Measurements from ENCODE around the gene ZC4H2.
"Not testable (repeated sequence)": the region's sequence is repeated elsewhere in the genome, so short reads cannot be mapped to it uniquely, and the experiment has no call there.

ZC4H2 gene, protein sequence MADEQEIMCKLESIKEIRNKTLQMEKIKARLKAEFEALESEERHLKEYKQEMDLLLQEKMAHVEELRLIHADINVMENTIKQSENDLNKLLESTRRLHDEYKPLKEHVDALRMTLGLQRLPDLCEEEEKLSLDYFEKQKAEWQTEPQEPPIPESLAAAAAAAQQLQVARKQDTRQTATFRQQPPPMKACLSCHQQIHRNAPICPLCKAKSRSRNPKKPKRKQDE

DNA sequence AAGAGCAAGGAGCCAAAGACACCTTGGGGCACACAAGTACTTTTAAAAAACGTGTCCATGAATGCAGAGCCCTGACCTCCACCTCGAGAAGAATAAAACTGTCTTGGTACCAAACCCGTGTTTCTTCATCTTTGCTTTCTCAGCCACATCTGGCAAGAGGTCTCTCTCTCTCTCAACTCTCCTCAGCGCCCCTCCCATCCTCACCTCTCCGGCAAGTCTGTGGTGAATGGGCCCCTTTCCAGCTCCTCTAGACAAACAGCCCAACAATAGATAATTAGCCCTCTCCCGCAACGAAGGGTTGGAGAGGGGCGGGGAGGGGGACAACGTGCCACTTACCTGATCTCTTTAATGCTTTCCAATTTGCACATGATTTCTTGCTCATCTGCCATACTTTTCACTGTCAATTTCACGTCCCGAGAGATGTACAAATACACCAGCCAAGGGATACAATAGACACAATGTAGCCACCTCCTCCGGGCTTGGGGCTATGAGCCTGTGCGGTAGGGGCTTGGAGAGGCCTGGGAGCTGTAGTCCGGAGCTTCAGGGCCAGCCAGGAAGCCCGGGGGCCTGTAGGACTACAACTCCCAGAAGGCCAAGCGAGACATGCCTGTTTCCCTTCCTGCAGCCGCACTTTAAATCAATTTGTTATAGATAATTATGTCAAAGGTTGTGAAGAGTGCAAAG lies at the start of gene ZC4H2:
Gene ZC4H2 (minus strand): TSS at position 462 of the 684 bp plus-strand sequence. CDS start 73 bp downstream, at position 389.
- peak; percentile 74 for DNase-seq

DNA sequence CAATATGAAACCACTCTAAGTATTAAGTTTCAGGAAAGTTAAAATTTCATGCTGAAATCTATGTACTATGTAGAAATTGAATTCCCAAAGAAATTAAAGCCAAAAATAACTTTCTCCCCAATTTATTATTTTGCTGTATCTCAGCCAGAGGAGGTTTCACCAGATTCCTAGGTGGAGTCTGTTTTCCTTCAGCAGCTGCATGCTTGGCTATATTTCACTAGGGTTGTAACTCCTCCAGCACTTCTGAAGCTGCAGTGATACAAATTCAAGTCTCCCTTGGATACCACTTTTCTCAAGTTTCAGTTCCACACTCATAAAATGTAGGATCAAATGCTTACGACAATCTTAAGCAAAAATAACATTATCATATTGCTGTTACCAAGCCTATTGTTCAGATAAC lies 41.2 kb upstream of the ZC4H2 start:
- no peak for DNase-seq

DNA sequence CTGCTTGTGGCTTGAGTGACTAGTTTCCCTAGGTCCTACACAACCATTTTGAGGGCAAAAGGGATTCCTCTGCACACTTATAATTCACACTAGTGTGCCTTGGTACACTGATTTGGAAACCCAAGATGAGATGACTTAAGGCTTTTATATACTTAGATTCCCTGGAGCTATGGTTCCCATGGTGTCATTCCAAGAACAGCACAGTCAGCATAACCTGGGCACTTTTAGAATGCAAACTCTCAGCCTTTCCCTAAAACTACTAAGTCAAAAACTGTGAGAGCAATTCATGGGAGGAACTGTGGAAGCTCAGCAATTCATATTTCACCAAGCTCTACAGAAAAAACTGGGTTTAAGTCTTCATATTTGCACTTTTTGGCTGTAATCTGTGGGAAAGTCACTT lies 38.0 kb upstream of the ZC4H2 start:
- DNase-seq, result no peak

DNA sequence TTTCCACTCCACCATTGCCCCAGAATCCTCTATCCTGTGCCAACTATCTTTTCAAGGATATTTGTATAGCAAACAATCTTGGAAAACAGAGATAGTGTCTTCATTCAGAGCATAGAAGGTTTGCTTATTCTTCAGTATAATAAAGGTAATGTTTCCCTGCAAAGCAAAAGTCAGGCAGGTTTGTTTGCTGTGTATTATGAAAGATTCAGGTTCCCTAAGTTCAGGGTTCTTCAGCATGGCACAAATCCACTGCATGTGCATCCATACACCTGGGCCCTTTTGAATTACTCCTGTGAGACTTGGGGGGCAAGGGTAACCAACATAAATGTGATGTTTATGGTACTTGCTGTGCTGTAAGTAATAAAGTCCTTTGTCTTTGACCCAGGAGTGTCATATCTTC lies 33.2 kb upstream of the ZC4H2 start:
- no peak for DNase-seq

DNA sequence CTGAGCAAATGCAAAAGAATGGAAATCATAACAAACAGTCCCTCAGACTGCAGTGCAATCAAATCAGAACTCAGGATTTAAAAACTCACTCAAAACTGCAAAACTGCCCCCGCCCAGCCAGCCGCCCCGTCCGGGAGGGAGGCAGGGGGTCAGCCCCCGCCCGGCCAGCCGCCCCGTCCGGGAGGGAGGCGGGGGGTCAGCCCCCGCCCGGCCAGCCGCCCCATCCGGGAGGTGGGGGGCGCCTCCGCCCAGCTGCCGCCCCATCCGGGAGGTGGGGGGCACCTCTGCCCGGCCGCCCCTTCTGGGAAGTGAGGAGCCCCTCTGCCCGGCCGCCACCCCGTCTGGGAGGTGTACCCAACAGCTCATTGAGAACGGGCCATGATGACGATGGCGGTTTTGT lies 26.0 kb upstream of the ZC4H2 start:
- not testable (repeated sequence) for DNase-seq

DNA sequence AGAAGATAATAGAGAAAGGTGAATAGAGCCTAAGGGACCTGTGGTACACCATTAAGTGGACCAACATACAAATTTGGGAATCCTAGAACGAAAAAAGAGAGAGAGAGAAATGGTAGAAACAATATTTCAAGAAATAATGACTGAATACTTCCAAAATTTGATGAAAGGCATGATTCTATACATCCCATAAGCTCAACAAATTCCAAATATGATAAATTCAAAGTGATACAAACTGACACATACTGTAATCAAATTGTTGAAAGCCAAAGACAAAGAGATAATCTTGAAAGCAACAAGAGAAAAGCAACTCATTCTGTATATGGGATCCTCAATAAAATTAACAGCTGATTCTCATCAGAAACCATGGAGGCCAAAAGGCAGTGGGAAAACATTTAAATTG lies 20.6 kb upstream of the ZC4H2 start:
- DNase-seq, result no peak

DNA sequence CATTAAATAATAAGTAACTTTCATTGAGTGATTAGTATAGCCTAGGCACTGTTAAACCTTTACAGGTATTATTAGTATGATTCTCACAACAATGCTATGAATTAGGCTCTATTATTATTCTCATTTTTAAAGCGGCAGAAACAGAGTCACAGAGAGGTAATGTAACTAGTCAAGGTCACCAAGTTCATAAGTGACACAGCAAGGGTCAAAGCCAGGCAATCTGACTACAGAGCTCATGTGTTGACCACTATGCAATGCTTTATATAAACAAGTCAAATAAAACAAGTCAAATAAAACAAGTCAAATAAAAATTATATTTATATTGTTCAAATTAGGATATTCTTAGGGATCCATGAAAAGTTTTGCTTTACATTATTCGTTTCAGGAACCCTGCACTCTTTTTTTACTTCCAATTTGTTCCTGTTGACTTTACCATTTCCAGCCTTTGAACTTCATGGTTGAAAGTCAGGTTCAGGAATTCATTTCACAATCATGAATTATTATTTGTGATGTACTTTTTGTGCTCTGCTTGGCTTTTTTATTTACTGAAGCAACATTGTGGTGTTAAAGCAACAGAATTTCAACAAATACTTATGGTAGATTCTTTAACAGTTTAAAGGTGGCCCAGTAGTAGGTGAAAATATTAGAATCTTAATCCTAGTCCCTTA lies 18.0 kb upstream of the ZC4H2 start:
- DNase-seq, result no peak

DNA sequence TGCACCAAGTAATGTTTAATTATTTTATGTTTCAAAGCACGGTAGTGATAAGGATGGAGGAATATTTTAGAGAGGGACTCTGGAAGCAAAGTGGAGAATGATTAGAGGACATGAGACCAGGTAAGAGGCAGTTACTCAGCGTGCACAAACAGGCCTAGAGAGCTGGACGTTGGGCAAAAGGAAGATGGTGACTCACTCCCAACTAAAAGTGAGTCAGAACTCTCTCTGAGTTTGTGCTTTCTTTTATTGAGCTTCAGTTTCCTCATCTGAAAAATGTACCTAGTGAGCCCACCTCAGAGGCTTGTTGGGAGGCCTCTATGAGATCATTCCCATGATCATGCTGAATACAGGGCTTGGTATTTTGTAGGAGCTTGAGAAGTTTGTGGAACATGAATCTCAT lies 1.6 kb upstream of the ZC4H2 start:
- DNase-seq, result no peak

DNA sequence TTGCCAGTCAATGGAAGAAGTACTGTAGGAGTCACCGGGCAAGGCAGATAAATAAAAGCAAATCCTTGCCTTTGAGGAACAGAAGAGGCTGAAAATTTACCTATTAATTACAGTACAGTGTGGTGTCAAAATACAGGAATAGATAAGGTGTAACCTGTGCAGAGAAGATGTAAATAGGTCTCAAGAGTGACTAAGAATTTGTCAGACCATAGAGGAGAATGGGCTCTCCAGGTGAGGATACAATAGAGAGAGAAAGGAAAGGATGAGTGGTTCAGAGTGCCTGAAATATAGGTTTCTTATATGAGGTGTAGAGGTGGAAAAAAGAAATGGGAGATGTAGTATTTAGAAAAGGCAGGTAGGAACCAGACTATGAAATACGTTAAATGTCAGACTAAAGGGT lies 801 bp upstream of the ZC4H2 start:
- DNase-seq, result no peak

DNA sequence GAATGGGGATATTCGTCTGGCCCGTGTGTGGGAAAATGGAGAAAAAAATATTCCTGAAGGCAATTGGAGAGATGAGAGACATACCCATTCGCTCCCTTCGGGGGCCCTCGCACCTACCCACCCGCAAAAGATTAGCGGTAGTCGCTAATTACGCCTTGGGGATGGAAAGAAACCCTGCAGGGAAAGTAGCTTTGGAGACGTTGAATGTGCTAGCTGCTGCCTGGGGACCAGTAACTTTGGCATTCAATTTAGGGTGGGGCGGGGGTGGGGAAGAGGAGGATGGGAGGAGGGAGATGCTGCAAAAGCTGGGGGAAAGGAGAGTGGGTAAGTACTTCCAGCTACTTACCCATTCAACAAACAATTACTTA lies 407 bp upstream of the ZC4H2 start:
- DNase-seq, result no peak

DNA sequence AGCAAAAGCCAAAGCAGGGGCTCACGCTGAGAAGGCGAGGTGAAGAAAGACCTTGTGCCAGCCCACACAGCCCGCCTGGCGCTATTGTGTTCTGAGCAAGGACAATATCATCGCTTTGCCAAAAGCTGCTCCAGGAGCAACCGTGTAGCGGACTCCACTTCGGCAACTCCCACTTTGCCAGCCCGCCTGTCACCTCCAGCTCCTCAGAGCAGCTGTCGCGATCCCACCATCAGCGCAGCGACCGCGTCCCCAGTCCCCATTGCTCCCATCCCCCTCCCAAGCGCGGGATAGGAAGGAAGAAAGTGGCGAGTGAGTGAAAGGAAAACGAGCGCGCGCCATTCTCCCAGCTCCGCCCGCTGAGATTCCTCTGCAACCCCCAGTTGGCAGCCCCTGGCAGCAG lies 759 bp downstream of the ZC4H2 start:
- DNase-seq, result peak; percentile 25

DNA sequence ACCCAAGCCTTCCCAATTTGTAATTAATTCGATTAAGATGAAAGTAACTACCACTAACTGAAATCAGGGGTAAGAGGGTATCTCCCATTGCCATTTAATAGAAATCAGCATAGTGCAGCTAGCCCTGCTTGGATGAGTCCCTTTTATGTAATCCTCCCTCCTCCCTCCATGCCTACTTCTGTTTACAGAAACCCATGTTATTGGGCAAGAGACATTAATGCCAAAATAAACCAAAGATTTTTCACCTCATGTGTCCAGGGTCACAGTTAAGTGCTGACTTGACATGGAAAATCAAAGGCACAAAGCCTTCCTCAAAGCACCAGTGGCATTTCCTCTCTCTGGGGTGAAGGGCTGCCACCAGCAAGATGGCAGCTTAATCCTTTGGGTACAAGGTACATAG lies 50.8 kb downstream of the ZC4H2 start:
- no peak for DNase-seq

DNA sequence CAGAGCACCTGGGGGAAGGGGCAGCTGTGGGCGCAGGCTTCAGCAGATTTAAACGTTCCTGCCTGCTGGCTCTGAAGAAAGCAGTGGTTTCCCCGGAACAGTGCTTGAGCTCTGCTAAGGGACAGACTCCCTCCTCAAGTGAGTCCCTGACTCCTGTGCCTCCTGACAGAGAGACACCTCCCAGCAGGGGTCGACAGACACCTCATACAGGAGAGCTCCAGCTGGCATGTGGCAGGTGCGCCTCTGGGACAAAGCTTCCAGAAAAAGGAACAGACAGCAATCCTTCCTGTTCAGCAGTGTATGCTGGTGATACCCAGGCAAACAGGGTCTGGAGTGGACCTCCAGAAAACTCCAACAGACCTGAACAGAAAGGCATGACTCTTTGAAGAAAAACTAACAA lies 68.1 kb downstream of the ZC4H2 start:
- no peak for DNase-seq

DNA sequence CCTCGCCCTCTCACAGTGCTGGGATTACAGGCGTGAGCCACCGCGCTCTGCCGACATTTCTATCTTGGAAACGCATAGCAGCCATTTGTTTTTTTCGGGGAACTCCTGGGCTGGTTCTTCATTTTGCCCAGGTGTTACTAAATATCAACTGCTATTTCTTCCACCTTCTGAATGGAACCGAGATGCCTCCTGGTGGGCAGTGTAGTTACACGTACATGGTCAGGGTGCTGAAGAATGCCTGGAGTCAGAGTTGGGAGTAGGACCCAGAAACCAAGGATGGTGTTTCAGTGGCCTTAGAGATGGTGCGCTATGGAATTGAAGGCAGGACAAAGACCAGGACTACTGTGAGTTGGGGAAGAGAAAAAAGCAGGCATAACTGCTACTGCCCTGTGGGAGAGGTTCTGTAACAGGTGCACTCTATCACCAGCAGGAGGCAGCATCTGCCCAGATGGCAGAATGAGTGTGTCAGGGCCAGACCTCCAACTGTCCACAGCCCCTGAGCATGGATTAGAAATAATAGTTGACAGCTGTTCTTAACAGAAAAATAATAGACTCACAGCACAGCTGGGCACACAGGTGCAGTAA lies 81.7 kb downstream of the ZC4H2 start:
- DNase-seq, result peak; percentile 5

DNA sequence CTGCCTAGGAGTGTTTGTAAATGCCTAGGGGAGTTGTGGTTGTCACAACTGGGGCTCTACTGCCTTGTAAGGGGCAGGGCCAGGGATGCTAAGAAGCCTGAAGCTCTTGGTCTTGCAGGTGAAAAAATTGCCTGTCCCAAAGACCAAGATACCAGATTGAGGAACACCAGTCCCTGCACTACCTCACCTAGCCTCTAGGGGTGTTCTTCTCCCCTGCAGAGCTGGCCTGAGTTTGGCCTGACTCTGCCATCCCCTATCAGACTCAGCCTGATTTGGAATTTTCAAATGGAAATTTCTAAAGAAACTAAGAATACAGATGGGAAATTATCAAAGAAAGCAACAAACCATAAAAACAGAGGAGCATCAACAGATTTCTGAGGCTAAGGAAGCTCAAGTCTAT lies 90.4 kb downstream of the ZC4H2 start:
- no peak for DNase-seq

DNA sequence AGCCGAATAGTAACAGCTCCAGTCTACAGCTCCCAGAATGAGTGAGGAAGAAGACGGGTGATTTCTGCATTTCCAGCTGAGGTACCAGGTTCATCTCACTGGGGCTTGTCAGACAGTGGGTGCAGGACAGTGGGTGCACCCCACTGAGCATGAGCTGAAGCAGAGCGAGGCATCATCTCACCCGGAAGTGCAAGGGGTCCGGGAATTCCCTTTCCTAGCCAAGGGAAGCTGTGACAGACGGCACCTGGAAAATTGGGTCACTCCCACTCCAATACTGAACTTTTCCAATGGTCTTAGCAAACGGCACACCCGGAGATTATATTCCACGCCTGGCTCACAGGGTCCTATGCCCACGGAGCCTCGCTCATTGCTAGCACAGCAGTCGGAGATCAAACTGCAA lies 97.5 kb downstream of the ZC4H2 start:
- not testable (repeated sequence) for DNase-seq

DNA sequence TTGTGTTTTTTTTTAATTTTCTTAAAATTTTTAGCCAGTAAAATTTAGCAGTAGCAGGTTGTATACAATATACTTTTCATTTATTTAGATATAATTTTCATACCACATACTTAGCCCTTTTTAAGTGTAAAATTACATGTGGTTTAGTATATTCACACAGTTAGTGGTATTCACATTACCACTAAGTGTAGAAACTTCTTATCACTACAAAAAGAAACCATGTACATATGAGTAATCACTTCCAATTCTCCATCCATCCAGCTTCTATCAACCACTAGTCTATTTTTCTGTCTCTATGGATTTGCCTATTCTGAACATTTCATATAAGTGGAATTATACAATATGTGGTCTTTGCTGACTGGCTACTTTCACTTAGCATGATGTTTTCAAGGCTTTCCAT lies 109.0 kb downstream of the ZC4H2 start:
- no peak for DNase-seq
